ENCODE data around the gene CSNK1A1L. TPM values are rescaled to one million over a fixed set of nuclear protein-coding genes. Genes with fewer than 3 reads are reported as not detected.

The CSNK1A1L gene
- total and polyA plus RNA-seq, 2 of the 8 experiments (the other 6 are each of a cell fraction or from before 2014, with no cell fraction given): not detected

DNA sequence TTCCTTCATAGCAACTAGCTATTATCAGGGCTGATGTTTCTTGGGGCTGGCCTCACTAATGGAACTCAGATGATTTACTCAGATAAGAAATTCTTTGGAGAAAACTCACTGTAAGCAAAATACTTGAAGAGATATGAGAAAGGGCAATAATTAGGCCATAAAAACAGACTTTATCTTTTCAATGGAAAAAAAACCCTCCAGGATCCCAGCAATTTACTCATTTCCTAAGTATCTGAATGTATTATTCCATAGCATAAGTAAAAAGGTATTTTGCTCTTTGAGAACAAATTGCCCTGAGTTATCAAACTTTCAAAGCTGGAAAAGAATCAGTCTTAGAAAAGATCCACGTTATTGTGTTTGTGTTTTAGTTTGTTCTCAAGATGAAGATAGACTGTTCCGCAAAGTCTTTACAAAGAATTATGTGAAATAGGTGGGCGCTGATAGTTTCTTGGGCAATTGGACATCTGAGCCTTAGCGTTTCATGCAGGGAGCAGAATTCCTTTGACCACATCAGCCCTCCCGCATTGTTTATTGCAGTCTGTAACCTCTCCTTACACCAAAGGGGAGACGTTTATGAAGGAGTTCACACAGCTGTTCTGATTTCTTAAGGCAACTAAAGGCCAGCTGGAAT is 29.1 kb upstream of the CSNK1A1L start:
- CTCF ChIA-PET (ENCODE audit: partially characterized antibody): interaction anchor here (1.2 to 1.4 kb wide), 2 partner anchors 15 to 468 kb away, joined by 3 to 4 read pairs; no protein-coding TSS in a partner anchor
- no peak overlapping the region for H3K27ac ChIP-seq (ENCODE audit: low read depth, low read length)
- WGBS, 2 experiments (ENCODE audit: extremely low coverage in 1 of 2, insufficient coverage in 1 of 2, insufficient read length in 1 of 2, insufficient replicate concordance in 2 of 2, low coverage in 1 of 2, low lambda C conversion rate in 2 of 2, missing lambda C conversion rate in 1 of 2): 88% methylated on average over 6 of the region's 6 CpGs; no CpG with 5 or more reads in 1 of the 2 experiments
- TF ChIP-seq JUN (IDR thresholded peaks at IDR 0.05; ENCODE audit: low read depth, low read length) (no peak), EZH2 (IDR thresholded peaks at IDR 0.05; ENCODE audit: low read depth, low read length, severe bottlenecking) (no peak), TEAD4 (IDR thresholded peaks at IDR 0.05; ENCODE audit: low read depth, low read length) (no peak), HDAC2 (IDR thresholded peaks at IDR 0.05; ENCODE audit: borderline replicate concordance in 1 of 2, low read depth in 2 of 2, low read length in 2 of 2) (no peak), SIRT6 (IDR thresholded peaks at IDR 0.05; ENCODE audit: low read length) (no peak), CEBPB (IDR thresholded peaks at IDR 0.05; ENCODE audit: low read depth, low read length) (no peak), CBX8 (IDR thresholded peaks at IDR 0.05; ENCODE audit: borderline replicate concordance, low read depth, low read length) (no peak), TCF12 (IDR thresholded peaks at IDR 0.05; ENCODE audit: low read depth, low read length) (no peak), RFX5 (IDR thresholded peaks at IDR 0.05; ENCODE audit: borderline replicate concordance, low read depth, low read length) (no peak), RNF2 (IDR thresholded peaks at IDR 0.05; ENCODE audit: borderline replicate concordance, low read depth, low read length, missing control alignments, poor library complexity, severe bottlenecking) (no peak)
- TF ChIP-seq, protein P1, sequence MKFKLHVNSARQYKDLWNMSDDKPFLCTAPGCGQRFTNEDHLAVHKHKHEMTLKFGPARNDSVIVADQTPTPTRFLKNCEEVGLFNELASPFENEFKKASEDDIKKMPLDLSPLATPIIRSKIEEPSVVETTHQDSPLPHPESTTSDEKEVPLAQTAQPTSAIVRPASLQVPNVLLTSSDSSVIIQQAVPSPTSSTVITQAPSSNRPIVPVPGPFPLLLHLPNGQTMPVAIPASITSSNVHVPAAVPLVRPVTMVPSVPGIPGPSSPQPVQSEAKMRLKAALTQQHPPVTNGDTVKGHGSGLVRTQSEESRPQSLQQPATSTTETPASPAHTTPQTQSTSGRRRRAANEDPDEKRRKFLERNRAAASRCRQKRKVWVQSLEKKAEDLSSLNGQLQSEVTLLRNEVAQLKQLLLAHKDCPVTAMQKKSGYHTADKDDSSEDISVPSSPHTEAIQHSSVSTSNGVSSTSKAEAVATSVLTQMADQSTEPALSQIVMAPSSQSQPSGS (IDR thresholded peaks at IDR 0.05; ENCODE audit: low read length): no peak

More for the DNA sequence above, 29.1 kb upstream of the CSNK1A1L start:
- Histone ChIP-seq H3K79me1 (ENCODE audit: low read depth, low read length) (no peaks in the 10 kb centered on the region), H3K4me3 (ENCODE audit: extremely low read depth in 1 of 4, insufficient read depth in 2 of 4, low read depth in 3 of 4, low read length in 4 of 4) (no peak overlapping the region), H4K20me1 (replicated peaks in 1 of 2; ENCODE audit: control insufficient read depth in 1 of 2, insufficient read depth in 2 of 2, low read length in 2 of 2) (no peaks in the 10 kb centered on the region), H3K4ac (replicated peaks; ENCODE audit: insufficient read length, low read depth, low read length) (no peak overlapping the region), H3K14ac (ENCODE audit: insufficient read length) (no peak overlapping the region), H3K79me2 (ENCODE audit: control insufficient read depth in 1 of 2, insufficient read depth in 2 of 2, low read length in 2 of 2) (no peaks in the 10 kb centered on the region), H3K23ac (ENCODE audit: insufficient read length) (no peak overlapping the region), H4K8ac (ENCODE audit: extremely low read depth, insufficient read depth, low read length) (no peak overlapping the region), H3K9ac (replicated peaks in 1 of 4; ENCODE audit: extremely low read depth in 1 of 4, low read depth in 3 of 4, low read length in 3 of 4) (no peak overlapping the region), H3K23me2 (ENCODE audit: low read depth, low read length) (no peaks in the 10 kb centered on the region), H4K91ac (replicated peaks; ENCODE audit: insufficient read length, low read length) (no peak overlapping the region), H3K4me2 (ENCODE audit: insufficient read depth in 1 of 2, low read depth in 2 of 2, low read length in 2 of 2) (no peak overlapping the region), H3K36me3 (ENCODE audit: control insufficient read depth in 2 of 4, insufficient read depth in 4 of 4, low read length in 3 of 4) (no peaks in the 10 kb centered on the region), H3K9me3 (ENCODE audit: insufficient read depth in 2 of 2, low read depth in 1 of 2, low read length in 1 of 2) (no peaks in the 10 kb centered on the region), H2BK120ac (replicated peaks; ENCODE audit: low read depth, low read length) (no peak overlapping the region), H2BK20ac (ENCODE audit: low read length) (no peak overlapping the region), H3K27me3 (replicated peaks in 1 of 4; ENCODE audit: control insufficient read depth in 3 of 4, extremely low read depth in 1 of 4, insufficient read depth in 3 of 4, low read length in 3 of 4) (no peaks in the 10 kb centered on the region), H2BK12ac (ENCODE audit: low read depth, low read length) (no peak overlapping the region), H3K56ac (replicated peaks; ENCODE audit: insufficient read length, low read depth, low read length) (no peak overlapping the region), H4K5ac (ENCODE audit: insufficient read length, low read depth, low read length) (no peak overlapping the region), H2AFZ (ENCODE audit: low read length) (no peak overlapping the region), H2BK15ac (ENCODE audit: low read length) (no peak overlapping the region), H2BK5ac (ENCODE audit: low read depth, low read length) (no peak overlapping the region), H3K18ac (ENCODE audit: extremely low read depth, low read length) (no peak overlapping the region), H3K4me1 (replicated peaks in 1 of 4; ENCODE audit: control insufficient read depth in 3 of 4, insufficient read depth in 4 of 4, low read length in 3 of 4) (no peaks in the 10 kb centered on the region), H2AK5ac (ENCODE audit: low read depth, low read length) (no peak overlapping the region)
- FAIRE-seq (no peak), DNase-seq (ENCODE audit: low read depth in 1 of 2, low spot score in 2 of 2) (no peak)
- POLR2A ChIA-PET (ENCODE audit: partially characterized antibody): no interaction called here

Measured in H1 (cell line).